ENCODE measurements around the gene MSANTD4.
"Not testable (repeated sequence)": the region's sequence is repeated elsewhere in the genome, so short reads cannot be mapped to it uniquely, and the experiment has no call there.

Gene MSANTD4

GRCh38 chr11:106021967-106022794 is at the start of gene MSANTD4:
Gene MSANTD4 (minus strand): TSS chr11:106022240. CDS start chr11:106010917, 11,323 bp downstream.
- peak; percentile 84 to 100 (median 98) for DNase-seq

DNA sequence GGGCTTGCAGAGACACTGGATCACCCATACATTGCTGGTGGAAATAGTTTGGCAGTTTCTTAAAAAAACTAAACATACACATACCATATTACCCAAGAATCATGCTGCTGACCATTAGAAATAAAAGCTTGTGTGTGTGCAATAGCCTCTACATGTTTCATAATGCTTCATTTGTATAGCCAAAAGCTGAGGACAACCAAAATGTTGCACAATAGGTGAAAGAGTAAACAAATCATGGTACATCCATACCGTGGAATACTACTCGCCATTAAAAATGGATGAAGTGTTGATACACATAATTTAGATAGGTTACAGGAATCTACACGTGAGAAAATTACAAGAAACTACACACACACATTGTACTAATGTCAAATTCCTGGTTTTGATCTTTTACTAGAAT is 48.6 kb upstream of the MSANTD4 start:
- no peak for DNase-seq

DNA sequence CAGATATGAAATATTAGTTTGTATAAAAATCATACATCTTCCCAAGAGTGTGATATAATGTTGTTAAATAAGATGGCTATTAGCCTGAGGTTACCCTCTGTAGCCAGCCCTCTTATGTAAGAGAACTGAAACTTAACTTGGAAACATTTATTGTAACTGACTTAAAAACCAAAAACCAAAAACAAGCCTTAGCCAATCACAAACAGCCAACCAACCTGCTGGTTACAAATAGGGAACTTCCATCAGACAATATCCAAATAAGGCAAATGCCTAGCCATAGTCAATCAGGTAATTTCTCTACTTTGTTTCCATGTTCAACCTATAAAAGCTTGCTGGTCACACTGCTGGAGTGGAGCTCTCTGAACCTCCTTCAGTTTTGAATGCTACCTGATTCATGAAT is 41.0 kb upstream of the MSANTD4 start:
- no peak for DNase-seq

- no peak for DNase-seq
These were observed 40.2 kb upstream of the MSANTD4 start for GRCh38 chr11:106061954-106062949.

GRCh38 chr11:106061249-106061784 is 39.3 kb upstream of the MSANTD4 start:
- DNase-seq, result no peak

- no peak for DNase-seq
These were observed 37.6 kb upstream of the MSANTD4 start for GRCh38 chr11:106059617-106060016.

- DNase-seq, result not testable (repeated sequence)
These were observed 36.3 kb upstream of the MSANTD4 start for GRCh38 chr11:106058377-106058776.

- no peak for DNase-seq
These were observed 29.1 kb upstream of the MSANTD4 start for GRCh38 chr11:106051103-106051502.

GRCh38 chr11:106049727-106050476 is 27.9 kb upstream of the MSANTD4 start:
- no peak for DNase-seq

GRCh38 chr11:106047631-106048030 is 25.6 kb upstream of the MSANTD4 start:
- DNase-seq, result no peak

DNA sequence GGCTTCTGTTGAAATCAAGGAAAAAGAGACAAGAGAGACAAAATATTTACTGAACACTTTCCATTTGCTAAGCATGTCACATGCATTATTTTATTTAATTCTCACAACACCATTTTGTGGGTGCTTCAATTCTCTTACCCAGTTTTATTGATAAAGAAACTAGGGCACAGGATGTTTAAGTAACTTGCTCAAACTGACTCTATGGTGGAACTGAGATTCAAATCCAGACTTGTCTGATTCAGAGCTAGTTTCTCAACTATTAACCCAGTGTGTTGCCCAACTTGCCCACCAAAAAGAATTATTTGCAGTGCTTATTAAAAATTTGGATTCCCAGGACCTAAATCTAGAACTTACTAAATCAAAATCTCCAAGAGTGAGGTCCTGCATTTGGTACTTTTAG is 21.5 kb upstream of the MSANTD4 start:
- no peak for DNase-seq

DNA sequence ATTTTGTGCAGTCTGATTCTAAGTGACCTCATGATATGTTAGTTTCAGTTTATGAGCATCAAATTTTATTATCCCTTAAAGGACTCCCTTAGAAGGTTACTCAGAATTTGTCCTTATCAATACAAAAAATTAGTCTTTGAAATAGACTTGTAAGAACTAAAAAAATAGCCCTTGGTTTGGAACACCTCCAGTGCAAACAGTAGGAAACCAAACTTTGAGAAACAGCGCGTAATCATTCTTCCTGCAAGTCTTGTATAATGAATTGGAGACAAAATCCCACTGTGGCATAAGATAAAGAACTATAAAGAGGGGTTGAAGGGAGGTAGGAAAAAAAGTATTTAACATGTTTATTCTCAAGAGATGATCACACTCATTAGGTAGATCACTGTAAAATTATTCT is 10.8 kb upstream of the MSANTD4 start:
- no peak for DNase-seq

DNA sequence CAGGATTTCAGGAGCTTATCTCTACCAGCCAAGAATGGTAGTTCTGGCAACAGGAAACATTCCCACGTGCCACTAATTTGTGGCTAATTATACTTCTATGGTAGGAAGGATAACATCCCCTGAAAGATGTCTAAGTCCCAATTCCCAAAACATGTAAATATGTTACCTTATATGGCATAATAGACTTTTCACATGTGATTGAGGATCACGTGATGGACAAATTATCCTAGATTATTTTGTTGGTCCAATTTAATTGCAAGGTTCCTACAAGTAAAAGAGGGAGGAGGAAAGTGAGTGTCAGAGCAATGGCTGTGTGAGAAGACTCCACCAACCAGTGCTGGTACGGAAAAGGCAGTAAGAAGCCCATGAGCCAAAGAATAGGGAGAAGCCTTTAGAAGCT is 9.9 kb upstream of the MSANTD4 start:
- DNase-seq, result no peak

GRCh38 chr11:106031202-106031810 is 9.3 kb upstream of the MSANTD4 start:
- no peak for DNase-seq

DNA sequence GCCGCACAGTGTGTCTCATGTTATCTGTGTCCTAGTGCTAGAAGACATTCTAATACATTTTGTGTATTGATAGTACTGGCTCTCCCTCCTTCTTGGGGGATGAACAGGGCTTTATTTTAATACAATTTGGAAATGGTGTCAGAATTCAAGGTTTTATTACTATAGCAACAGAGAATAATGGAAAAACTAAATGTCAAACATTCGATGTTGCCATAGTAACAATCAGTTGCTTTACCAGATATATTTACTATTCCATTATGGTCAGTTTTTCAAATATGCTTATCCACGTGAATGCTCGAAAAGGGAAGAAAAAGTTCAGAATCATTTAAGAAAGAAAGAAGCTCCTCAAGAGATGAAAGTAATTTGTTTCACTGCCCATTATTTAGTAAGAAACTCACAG is 8.6 kb upstream of the MSANTD4 start:
- DNase-seq, result no peak

GRCh38 chr11:106022795-106023275 is 795 bp upstream of the MSANTD4 start:
- no peak for DNase-seq

DNA sequence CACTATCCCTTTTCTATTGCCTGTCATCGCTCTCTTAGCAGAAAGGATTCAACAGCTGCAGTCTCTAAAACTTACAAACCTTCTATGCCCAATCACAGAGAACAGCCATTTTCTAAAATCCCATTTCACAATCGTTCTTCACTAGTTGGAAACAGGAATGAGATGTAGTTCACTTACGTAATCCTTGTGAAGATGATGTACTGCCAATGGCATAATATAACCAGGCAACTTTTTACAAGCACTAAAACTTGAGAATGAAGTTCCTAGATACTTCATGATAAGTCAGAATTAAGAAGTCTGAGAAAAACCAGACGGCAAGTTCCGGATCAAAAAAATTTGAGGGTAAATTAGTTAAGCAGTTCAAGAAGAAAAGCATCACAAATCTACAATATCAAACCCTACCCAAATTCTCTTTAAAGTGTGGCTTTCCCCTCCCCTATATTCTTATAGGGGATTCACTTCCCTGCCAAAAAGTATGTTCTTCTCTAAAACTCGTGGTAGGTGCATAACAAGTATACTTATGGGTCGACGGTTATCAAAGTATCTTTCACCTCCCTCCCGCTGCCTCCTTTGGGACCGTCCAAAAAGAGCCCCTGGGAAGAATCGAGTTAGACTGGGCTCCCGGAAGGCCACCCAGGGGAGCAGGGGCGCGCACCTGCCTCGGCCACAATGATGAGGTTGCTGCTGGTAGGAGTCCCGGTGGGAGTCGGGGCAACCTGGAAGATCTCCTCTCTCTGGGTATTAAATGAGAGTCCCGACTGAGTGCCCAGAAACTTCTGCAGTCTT is 666 bp downstream of the MSANTD4 start:
- peak in 1 of 14 donors; percentile 24 for DNase-seq

DNA sequence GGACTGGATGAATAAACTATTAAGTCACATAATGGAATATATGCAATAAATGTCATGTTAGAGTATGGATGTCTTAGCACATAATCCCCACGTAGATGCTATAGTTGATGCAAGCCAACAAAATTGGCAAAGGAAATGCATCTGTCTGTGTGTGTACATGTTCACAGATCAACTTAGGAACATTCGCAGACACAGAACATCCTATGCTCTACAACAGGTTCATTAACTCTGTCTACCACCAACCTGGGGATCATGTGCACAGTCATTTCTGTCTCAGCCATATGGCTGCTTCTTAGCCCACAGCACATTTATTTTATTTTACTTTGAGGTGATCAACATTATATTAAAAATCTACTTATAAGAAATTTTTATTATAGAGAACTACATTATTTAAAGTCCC is 4.9 kb downstream of the MSANTD4 start:
- DNase-seq, result peak in 1 of 14 donors; percentile 26

- DNase-seq, result no peak
These were observed 7.0 kb downstream of the MSANTD4 start for GRCh38 chr11:106015066-106015465.

GRCh38 chr11:106014620-106015019 is 7.4 kb downstream of the MSANTD4 start:
- no peak for DNase-seq

DNA sequence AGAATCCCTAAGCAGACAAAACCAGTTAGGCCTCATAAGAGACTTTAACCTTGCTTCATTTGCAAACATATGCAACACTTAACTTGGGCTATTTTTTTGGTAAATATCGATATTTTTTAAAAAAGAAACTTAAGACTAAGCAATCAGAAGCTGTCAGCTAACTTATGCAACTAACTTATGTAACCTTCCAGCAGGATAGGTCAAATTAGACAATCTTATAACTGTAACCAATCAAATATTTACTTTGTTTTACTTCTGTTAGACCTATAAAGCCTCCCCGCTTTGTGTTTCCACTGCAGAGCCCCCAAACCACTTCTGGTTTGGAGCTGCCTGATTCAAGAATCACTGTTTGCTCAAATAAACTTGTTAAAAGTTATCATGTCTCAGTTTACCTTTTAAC is 8.0 kb downstream of the MSANTD4 start:
- no peak for DNase-seq

All from C1 segment of cervical spinal cord (tissue), 14 donors.